Uterus (tissue), 2 donors: ENCODE measurements around the gene EMP2.

Source experiments
- POLR2A ChIP-seq, 2 donors: fragments of 450-650 bp; IDR thresholded peaks; one replicate each; pipeline ENCODE4 v1.6.1; 2016; ENCODE audit warnings: antibody characterized with exemption in 2 of 2, mild to moderate bottlenecking in 1 of 2, moderate library complexity in 1 of 2
- TF ChIP-seq, protein P1 (sequence below), 4 experiments: fragments of 200-600 bp in 2 of 4; fragments of 450-650 bp in 2 of 4; sonication (generic) in 2 of 4; IDR thresholded peaks; one replicate each; pipeline ENCODE4 v1.5.1; 2016 to 2019; ENCODE audit warnings: antibody characterized with exemption in 4 of 4, mild to moderate bottlenecking in 2 of 4, moderate library complexity in 1 of 4

GRCh38 chr16:10517868-10518267 is 62.5 kb downstream of the EMP2 start:
- TF ChIP-seq, protein P1, sequence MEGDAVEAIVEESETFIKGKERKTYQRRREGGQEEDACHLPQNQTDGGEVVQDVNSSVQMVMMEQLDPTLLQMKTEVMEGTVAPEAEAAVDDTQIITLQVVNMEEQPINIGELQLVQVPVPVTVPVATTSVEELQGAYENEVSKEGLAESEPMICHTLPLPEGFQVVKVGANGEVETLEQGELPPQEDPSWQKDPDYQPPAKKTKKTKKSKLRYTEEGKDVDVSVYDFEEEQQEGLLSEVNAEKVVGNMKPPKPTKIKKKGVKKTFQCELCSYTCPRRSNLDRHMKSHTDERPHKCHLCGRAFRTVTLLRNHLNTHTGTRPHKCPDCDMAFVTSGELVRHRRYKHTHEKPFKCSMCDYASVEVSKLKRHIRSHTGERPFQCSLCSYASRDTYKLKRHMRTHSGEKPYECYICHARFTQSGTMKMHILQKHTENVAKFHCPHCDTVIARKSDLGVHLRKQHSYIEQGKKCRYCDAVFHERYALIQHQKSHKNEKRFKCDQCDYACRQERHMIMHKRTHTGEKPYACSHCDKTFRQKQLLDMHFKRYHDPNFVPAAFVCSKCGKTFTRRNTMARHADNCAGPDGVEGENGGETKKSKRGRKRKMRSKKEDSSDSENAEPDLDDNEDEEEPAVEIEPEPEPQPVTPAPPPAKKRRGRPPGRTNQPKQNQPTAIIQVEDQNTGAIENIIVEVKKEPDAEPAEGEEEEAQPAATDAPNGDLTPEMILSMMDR (IDR thresholded peaks at IDR 0.05), result no peak
- no peak for TF ChIP-seq POLR2A (IDR thresholded peaks at IDR 0.05)
